GM19193 (cell line): ENCODE results near the gene GPR63.

ENCODE experiments used
- POLR2A ChIP-seq: IDR thresholded peaks from 4 replicates; pipeline ENCODE4 v1.6.1; 2011; ENCODE audit not compliant: insufficient read depth, insufficient read length; ENCODE audit errors: extremely low read depth

GPR63 gene

DNA sequence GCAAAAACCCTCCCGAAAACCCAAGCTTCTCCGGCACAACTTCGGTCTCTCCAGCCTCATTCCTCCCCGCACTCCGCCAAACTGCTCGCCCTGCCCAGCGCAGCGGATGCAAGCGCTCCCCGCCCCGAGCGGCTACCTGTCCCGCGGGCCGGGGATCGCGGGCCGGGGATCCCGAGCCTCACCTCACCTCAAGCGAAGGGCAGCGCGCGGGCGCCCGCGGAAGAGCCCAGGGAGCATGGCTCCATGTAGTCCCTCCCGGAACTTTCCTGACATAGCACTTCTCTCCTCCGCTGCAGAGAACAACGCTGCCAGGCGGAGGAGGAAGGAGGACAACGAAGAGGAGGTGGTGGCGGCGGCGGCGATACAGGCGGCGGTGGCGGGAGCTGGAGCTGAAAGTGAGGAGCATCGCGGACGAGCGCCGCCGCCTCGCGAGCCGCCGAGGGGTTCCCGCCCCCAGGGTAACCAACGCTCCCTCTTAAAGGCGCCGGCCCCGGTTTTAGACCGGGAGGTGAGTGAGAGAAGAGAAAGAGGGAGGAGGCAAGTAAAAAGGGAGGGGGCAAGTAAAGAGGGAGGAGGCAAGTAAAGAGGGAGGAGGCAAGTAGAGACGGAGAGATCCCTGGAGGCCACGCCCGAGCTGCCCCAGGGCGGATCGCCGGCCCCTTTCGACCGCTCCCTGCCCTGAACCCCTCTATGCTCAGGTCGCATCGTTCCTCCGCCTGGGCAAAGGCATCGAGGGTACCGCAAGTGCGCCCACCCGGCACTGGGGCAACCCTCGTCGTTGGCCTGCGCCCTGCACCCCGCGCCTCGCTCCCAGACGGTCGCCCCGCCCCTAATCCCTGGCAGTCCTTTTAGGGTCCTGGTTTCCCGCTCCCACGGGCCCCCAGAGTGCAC lies at the start of gene GPR63:
TSS of gene GPR63 (minus strand) at position 397 of the 891 bp plus-strand sequence. CDS start 37,746 bp downstream, outside the sequence.
- peak; percentile 74 for TF ChIP-seq POLR2A

DNA sequence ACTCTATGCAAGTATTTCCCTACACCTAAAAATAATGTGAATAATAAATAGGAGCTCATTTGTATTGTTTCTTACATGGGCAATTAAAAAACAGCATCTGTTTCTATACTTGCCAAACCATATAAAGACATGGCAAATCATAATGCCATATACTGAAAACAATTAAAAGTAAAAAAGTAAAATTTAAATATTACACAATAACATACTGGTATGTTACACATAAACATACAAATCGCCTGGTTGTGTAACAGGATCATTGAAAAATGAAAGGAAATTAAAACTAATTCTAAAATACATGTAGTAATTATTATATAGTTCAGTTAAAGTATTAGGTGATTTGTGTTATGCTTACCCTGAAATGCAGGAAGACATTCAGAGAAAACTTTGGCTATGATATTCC lies 49.2 kb upstream of the GPR63 start:
- TF ChIP-seq POLR2A = no peak

- no peak for TF ChIP-seq POLR2A
Measured at GRCh38 chr6:96878143-96878542, 40.9 kb upstream of the GPR63 start.

DNA sequence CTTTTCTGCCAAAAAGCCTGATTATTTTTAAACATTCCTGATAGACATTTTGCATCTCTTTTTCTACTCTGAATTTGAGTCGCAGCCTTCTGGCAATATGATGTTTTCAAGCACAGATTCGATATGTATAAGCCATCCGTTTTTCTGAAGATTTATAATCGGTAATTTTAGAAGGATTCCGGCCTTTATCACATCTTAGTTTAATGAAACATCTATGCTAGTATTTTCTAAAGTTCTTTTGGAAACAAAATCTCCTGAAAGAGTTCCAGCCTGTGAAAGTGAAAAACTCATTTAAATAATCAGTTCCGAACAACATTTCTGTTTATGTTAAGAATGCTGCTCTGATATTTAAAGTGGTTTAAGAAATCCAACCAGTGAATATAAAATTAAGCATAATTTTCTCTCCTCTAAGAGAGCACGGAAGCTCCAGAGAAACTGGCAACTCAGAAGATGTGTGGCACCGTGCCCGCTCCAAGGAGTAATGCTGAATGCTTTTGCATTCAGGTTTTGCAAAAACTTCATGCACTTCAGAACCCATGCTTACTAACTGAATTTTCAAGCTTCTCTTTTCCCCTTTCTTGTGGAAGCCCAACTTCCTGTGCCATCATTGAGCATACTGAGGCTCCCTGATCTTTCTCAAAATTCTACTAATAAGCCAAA lies 39.7 kb upstream of the GPR63 start:
- TF ChIP-seq POLR2A = no peak

GRCh38 chr6:96872976-96873375 lies 35.7 kb upstream of the GPR63 start:
- no peak for TF ChIP-seq POLR2A

- TF ChIP-seq POLR2A = no peak
Measured at GRCh38 chr6:96865055-96865405, 27.8 kb upstream of the GPR63 start.

- TF ChIP-seq POLR2A = no peak
Measured at GRCh38 chr6:96864216-96865054, 27.2 kb upstream of the GPR63 start.

DNA sequence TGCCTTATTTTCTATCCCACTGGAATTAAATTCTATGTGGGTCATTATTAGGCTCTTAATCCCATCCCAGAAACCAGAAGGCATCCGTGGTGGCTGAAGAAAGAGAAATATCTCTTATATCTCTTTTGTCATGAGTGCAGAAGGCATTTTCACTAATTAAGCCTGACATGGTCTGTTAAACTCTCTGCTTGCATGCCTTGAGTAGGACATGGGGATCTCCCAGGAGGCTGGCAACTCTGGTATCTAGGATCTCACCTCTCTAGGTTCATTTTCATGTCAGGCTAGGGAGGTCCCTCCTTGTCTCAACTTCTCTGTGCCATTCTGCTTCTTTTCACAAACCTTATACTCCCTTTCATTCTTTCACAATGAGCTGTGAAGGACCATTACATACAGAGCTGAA lies 25.3 kb upstream of the GPR63 start:
- no peak for TF ChIP-seq POLR2A

GRCh38 chr6:96861588-96861987 lies 24.3 kb upstream of the GPR63 start:
- TF ChIP-seq POLR2A = no peak

GRCh38 chr6:96856856-96857255 lies 19.6 kb upstream of the GPR63 start:
- no peak for TF ChIP-seq POLR2A

DNA sequence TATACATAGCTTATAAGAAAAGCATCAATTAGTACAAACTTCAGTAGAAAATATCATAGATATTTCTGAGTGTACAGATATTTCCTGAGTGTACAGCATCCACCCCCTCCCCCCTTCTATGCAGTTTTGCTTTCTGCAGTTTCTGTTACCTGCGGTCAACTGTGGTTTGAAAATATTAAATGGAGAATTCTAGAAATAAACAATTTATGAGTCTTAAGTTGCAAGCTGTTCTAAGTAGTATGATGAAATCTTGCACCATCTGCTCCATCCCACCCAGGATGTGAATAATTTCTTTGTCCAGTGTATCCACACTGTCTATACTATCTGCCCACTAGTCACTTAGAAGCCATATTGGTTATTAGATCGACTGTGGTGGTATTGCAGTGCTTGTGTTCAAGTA lies 15.8 kb upstream of the GPR63 start:
- TF ChIP-seq POLR2A = no peak

DNA sequence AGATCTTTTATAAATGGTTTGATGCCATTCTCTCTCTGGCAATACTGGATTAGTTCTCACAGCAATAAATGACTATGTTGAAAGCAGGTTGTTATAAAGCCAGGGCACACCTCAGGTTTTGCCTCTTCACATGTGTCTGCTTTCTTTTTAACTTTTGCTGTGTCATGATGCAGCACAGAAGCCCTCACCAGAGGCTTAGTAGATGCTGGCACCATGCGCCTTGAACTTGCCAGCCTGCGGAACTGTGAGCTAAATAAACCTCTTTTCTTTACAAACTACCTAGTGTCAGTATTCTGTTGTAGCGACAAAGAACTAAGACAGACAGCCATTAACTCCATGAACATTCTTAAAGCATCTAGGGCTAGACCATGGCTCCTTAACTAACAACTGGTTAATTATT lies 15.3 kb upstream of the GPR63 start:
- no peak for TF ChIP-seq POLR2A

DNA sequence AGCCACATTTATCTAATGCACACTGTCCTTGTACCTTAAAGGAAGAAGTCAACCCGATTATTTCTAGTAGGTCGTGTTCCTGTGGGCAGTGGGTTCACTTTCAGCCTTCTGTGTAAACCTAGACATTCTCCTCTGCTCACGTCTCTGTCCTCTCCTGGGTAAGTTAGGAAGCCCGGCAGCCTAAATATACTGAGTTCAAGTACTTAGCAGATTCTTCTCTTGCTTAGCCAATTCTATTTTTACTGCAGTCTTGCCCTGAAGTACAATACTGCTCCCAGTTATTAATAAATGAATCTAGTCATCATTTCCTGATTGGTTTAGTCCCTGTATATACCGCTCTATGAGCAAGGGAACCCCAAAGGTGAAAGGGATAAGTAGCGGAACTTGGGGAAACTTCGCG lies 14.6 kb upstream of the GPR63 start:
- no peak for TF ChIP-seq POLR2A

DNA sequence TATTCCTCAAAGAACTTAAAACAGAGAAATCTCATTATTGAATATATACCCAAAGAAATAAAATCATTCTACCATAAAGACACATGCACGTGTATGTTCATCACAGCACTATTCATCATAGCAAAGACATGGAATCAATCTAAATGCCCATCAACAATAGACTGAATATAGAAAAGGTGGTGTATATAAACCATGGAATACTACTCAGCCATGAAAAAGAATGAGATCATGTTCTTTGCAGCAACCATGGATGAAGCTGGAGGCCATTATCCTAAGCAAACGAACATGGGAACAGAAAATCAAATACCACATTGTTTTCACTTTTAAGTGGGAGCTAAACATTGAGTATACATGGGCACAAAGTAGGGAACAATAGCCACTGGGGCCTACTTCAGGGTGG lies 12.3 kb upstream of the GPR63 start:
- TF ChIP-seq POLR2A = no peak

DNA sequence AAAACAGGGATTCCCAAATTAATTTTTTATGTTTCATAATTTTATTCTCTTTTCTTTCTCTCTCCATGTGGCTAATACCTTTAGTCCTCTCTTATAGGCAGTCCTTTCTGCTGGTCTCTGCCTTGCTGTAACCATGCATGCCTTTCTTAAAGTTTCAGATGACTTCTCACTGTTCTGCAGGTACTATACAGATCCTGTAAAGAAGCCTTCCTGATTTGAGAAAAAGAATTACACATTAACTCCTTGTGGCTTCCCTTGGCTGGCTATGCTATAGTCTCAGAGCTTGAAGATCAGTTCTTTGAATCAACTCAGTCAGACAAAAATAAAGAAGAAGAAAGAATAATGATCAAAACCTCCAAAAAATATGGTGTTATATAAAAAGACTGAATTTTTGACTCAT lies 7.3 kb upstream of the GPR63 start:
- no peak for TF ChIP-seq POLR2A

GRCh38 chr6:96841345-96841744 lies 4.1 kb upstream of the GPR63 start:
- no peak for TF ChIP-seq POLR2A

DNA sequence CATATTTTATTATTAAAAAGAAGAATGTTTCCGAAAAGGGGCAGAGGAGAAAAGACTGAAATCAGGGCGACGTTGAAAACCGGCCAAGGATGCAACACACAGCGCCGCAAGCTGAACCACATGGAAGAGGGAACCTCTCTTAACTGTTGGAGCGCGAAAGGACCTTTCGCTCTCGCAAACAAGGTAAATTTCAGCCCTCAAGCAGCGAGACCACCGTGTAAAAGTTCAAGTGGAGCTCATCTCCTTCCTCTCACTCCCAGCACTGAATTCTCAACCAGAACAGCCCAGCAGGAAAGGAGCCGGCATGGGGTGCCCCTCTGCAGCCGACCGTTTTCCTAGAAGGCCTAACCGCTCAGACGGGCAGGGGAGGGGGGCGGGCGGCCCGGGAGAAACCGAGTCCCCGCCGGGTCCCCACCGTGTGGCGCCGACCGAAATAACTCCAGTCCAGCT lies 621 bp downstream of the GPR63 start:
- no peak for TF ChIP-seq POLR2A
